ENCODE measurements around the gene NUDT19. TPM values are rescaled to one million over a fixed set of nuclear protein-coding genes. Genes with fewer than 3 reads are reported as not detected.

NUDT19 gene
- polyA plus RNA-seq, 3 donors, result 10.4 to 11.2 (median 10.7) TPM

DNA sequence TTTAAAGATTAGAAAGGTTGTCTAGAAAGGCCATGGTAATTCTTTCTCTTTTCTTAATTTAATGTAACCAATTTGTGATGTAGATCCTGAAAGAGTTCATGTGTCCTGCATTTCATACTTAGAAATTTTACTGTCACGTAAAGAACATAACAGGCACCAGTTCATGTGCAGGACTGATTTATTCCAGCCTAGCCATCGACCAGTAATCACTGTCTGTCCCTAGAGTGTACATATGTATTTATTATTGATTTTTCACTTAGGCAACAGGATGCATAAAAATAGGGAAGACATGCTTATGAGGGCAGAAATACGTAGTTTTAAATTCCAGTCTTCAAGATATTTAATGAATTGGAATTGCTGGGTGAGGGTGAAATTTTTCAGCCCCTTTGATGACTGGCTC lies 65.6 kb downstream of the NUDT19 start:
- DNase-seq (ENCODE audit: low read depth in 3 of 3, low spot score in 2 of 3), result no peak

Other genes starting within 250 kb of the NUDT19 start
- gene PDCD5, start 110.6 kb upstream of the NUDT19 start, polyA plus RNA-seq (ENCODE audit: insufficient read length in 3 of 3), result 100 to 1,000 TPM; 106 to 128 (median 123) TPM
- 10 to 100 TPM; 18.4 to 20.8 (median 19.4) TPM for gene ANKRD27, start 16.6 kb upstream of the NUDT19 start, polyA plus RNA-seq (ENCODE audit: insufficient read length in 3 of 3)
- gene RGS9BP, start 16.0 kb upstream of the NUDT19 start, polyA plus RNA-seq (ENCODE audit: insufficient read length in 3 of 3), result under 1 TPM; 0.11 to 0.34 (median 0.24) TPM
- under 1 TPM; 0.12 to 0.80 (median 0.69) TPM for gene TDRD12, start 27.9 kb downstream of the NUDT19 start, polyA plus RNA-seq (ENCODE audit: insufficient read length in 3 of 3)
- 10 to 100 TPM; 13.5 to 15.4 (median 15.0) TPM for gene SLC7A9, start 177.9 kb downstream of the NUDT19 start, polyA plus RNA-seq (ENCODE audit: insufficient read length in 3 of 3)